RWPE2 (cell line): ENCODE results near the gene NUDT21.
A peak's percentile ranks its signal among the peaks of the same experiment; 100 is the strongest.

ENCODE experiments used
- ATAC-seq: fragments of 200-7000 bp; cut with Tn5 transposase; 3 replicates; pipeline ENCODE4 v1.9.1; 2021; ENCODE audit warnings: low read depth
- DNase-seq: peaks from one replicate; pipeline ENCODE4 v3.0.0-alpha.2; 2020; ENCODE audit warnings: low spot score
- H3K27ac ChIP-seq: fragments of 450-650 bp; 2 replicates; pipeline ENCODE4 v1.5.1; 2017; ENCODE audit warnings: mild to moderate bottlenecking; ENCODE audit not compliant: poor library complexity, severe bottlenecking
- H3K27me3 ChIP-seq: fragments of 250-450 bp; sonication (Bioruptor Pico); 2 replicates; pipeline ENCODE4 v1.5.1; 2021; ENCODE audit warnings: mild to moderate bottlenecking, moderate library complexity; ENCODE audit not compliant: insufficient read depth, poor library complexity, severe bottlenecking
- H3K36me3 ChIP-seq: fragments of 250-450 bp; sonication (Bioruptor Pico); 2 replicates; pipeline ENCODE4 v1.5.1; 2020; ENCODE audit warnings: low read depth, mild to moderate bottlenecking, moderate library complexity
- H3K4me1 ChIP-seq: fragments of 250-450 bp; sonication (Bioruptor Pico); 2 replicates; pipeline ENCODE4 v1.5.1; 2021; ENCODE audit warnings: mild to moderate bottlenecking, moderate library complexity; ENCODE audit not compliant: insufficient read depth, poor library complexity, severe bottlenecking
- H3K4me3 ChIP-seq: fragments of 250-450 bp; sonication (Bioruptor Pico); 2 replicates; pipeline ENCODE4 v1.5.1; 2021; ENCODE audit warnings: mild to moderate bottlenecking, moderate library complexity; ENCODE audit not compliant: severe bottlenecking
- H3K9me3 ChIP-seq: fragments of 250-450 bp; sonication (Bioruptor Pico); 2 replicates; pipeline ENCODE4 v1.5.1; 2021; ENCODE audit warnings: mild to moderate bottlenecking, moderate library complexity; ENCODE audit not compliant: severe bottlenecking
- CTCF ChIP-seq: fragments of 450-650 bp; IDR thresholded peaks from one replicate; pipeline ENCODE4 v1.5.1; 2017; ENCODE audit warnings: mild to moderate bottlenecking, moderate library complexity; ENCODE audit not compliant: poor library complexity, severe bottlenecking

The NUDT21 gene

GRCh38 chr16:56438038-56438437 lies 13.1 kb downstream of the NUDT21 start:
- DNase-seq = no peak
- ATAC-seq = no peak
- H3K36me3 ChIP-seq = peaks cover 83% of the 10 kb centered on the region
- H3K27me3 ChIP-seq = no peaks in the 10 kb centered on the region
- H3K27ac ChIP-seq = no peak overlapping the region
- H3K9me3 ChIP-seq = no peaks in the 10 kb centered on the region
- no peak overlapping the region for H3K4me3 ChIP-seq
- H3K4me1 ChIP-seq = no peaks in the 10 kb centered on the region
- no peak for TF ChIP-seq CTCF

- Histone ChIP-seq H3K27ac (no peak overlapping the region), H3K9me3 (no peaks in the 10 kb centered on the region), H3K36me3 (peaks cover 86% of the 10 kb centered on the region), H3K4me1 (no peaks in the 10 kb centered on the region), H3K4me3 (no peak overlapping the region), H3K27me3 (no peaks in the 10 kb centered on the region)
- ATAC-seq (no peak), DNase-seq (no peak)
- TF ChIP-seq CTCF = no peak
These were observed 14.9 kb downstream of the NUDT21 start for GRCh38 chr16:56436258-56436657.

GRCh38 chr16:56428091-56428490 lies 23.0 kb downstream of the NUDT21 start:
- no peaks in the 10 kb centered on the region for H3K9me3 ChIP-seq
- H3K27me3 ChIP-seq = no peaks in the 10 kb centered on the region
- H3K27ac ChIP-seq = no peak overlapping the region
- H3K4me1 ChIP-seq = peaks cover 9% of the 10 kb centered on the region
- no peak for TF ChIP-seq CTCF
- H3K36me3 ChIP-seq = peaks cover 34% of the 10 kb centered on the region
- no peak for ATAC-seq
- no peak overlapping the region for H3K4me3 ChIP-seq
- no peak for DNase-seq

- Histone ChIP-seq H3K4me3 (no peak overlapping the region), H3K4me1 (peaks cover 9% of the 10 kb centered on the region), H3K9me3 (no peaks in the 10 kb centered on the region), H3K36me3 (peaks cover 19% of the 10 kb centered on the region), H3K27me3 (no peaks in the 10 kb centered on the region), H3K27ac (peak overlapping the region; percentile 53)
- no peak for DNase-seq
- no peak for TF ChIP-seq CTCF
- ATAC-seq = peak; percentile 49
These were observed 24.5 kb downstream of the NUDT21 start for GRCh38 chr16:56426585-56426984.

GRCh38 chr16:56425439-56425832 lies 25.7 kb downstream of the NUDT21 start, which contains the start of gene AMFR:
TSS of gene AMFR (minus strand) at chr16:56425545. CDS start at chr16:56425327, 218 bp downstream.
- ATAC-seq = peak; percentile 89
- Histone ChIP-seq H3K27me3 (no peaks in the 10 kb centered on the region), H3K36me3 (peaks cover 8% of the 10 kb centered on the region), H3K4me1 (peaks cover 9% of the 10 kb centered on the region), H3K27ac (peak within 1 kb of the TSS; percentile 53), H3K9me3 (no peaks in the 10 kb centered on the region), H3K4me3 (peak within 1 kb of the TSS; percentile 98)
- TF ChIP-seq CTCF = peak; percentile 71
- DNase-seq = no peak
